ENCODE data around the gene GABRA5.

The GABRA5 gene

DNA sequence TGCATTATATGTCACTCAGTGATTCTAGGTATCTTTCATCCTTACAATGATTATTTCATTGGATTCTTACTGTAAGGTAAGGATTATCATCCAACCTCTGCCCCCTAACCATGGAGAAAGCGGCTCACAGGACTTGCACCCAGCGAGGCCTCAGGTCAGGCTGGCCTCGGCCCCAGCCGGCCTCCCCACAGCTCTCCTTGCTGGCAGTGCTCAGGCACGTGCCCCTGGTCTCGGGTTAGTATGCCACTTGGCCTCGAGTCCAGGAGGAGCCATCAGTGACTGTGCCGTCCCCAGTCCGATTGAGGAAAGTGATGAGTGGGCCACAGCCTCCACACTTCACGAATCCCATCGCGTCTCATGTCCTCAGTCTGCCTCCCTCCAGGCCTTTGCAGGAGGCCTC is 68.5 kb downstream of the GABRA5 start:
- no peak for ATAC-seq
- TF ChIP-seq BACH2 (CRISPR knock-in tag; IDR thresholded peaks at IDR 0.05; ENCODE audit: borderline replicate concordance) (no peak), ISL1 (CRISPR knock-in tag; IDR thresholded peaks at IDR 0.05) (no peak), CSRNP3 (CRISPR knock-in tag; IDR thresholded peaks at IDR 0.05) (no peak), ZNF70 (CRISPR knock-in tag; IDR thresholded peaks at IDR 0.05) (no peak), TOX (CRISPR knock-in tag; IDR thresholded peaks at IDR 0.05; ENCODE audit: borderline replicate concordance) (no peak), PPARA (CRISPR knock-in tag; IDR thresholded peaks at IDR 0.05; ENCODE audit: borderline replicate concordance) (no peak), ARNTL (CRISPR knock-in tag; IDR thresholded peaks at IDR 0.05; ENCODE audit: borderline replicate concordance, low read depth) (no peak), ZNF8 (CRISPR knock-in tag; IDR thresholded peaks at IDR 0.05) (no peak), ZFP30 (CRISPR knock-in tag; IDR thresholded peaks at IDR 0.05) (no peak), CSDC2 (CRISPR knock-in tag; IDR thresholded peaks at IDR 0.05) (no peak), ESRRG (CRISPR knock-in tag; IDR thresholded peaks at IDR 0.05) (no peak), ZC3H10 (CRISPR knock-in tag; IDR thresholded peaks at IDR 0.05) (no peak)
- TF ChIP-seq, protein P1, sequence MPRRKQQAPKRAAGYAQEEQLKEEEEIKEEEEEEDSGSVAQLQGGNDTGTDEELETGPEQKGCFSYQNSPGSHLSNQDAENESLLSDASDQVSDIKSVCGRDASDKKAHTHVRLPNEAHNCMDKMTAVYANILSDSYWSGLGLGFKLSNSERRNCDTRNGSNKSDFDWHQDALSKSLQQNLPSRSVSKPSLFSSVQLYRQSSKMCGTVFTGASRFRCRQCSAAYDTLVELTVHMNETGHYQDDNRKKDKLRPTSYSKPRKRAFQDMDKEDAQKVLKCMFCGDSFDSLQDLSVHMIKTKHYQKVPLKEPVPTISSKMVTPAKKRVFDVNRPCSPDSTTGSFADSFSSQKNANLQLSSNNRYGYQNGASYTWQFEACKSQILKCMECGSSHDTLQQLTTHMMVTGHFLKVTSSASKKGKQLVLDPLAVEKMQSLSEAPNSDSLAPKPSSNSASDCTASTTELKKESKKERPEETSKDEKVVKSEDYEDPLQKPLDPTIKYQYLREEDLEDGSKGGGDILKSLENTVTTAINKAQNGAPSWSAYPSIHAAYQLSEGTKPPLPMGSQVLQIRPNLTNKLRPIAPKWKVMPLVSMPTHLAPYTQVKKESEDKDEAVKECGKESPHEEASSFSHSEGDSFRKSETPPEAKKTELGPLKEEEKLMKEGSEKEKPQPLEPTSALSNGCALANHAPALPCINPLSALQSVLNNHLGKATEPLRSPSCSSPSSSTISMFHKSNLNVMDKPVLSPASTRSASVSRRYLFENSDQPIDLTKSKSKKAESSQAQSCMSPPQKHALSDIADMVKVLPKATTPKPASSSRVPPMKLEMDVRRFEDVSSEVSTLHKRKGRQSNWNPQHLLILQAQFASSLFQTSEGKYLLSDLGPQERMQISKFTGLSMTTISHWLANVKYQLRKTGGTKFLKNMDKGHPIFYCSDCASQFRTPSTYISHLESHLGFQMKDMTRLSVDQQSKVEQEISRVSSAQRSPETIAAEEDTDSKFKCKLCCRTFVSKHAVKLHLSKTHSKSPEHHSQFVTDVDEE (CRISPR knock-in tag; IDR thresholded peaks at IDR 0.05), result no peak
- TF ChIP-seq, protein P2, sequence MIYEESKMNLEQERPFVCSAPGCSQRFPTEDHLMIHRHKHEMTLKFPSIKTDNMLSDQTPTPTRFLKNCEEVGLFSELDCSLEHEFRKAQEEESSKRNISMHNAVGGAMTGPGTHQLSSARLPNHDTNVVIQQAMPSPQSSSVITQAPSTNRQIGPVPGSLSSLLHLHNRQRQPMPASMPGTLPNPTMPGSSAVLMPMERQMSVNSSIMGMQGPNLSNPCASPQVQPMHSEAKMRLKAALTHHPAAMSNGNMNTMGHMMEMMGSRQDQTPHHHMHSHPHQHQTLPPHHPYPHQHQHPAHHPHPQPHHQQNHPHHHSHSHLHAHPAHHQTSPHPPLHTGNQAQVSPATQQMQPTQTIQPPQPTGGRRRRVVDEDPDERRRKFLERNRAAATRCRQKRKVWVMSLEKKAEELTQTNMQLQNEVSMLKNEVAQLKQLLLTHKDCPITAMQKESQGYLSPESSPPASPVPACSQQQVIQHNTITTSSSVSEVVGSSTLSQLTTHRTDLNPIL (CRISPR knock-in tag; IDR thresholded peaks at IDR 0.05; ENCODE audit: low read depth), result no peak

GRCh38 chr15:26936502-26936901 is 69.6 kb downstream of the GABRA5 start:
- no peak for TF ChIP-seq OSR1 (CRISPR knock-in tag; IDR thresholded peaks at IDR 0.05)
- TF ChIP-seq, protein P2 (CRISPR knock-in tag; IDR thresholded peaks at IDR 0.05; ENCODE audit: low read depth), result no peak
- TF ChIP-seq ESRRG (CRISPR knock-in tag; IDR thresholded peaks at IDR 0.05), result no peak
- TF ChIP-seq, protein P3, sequence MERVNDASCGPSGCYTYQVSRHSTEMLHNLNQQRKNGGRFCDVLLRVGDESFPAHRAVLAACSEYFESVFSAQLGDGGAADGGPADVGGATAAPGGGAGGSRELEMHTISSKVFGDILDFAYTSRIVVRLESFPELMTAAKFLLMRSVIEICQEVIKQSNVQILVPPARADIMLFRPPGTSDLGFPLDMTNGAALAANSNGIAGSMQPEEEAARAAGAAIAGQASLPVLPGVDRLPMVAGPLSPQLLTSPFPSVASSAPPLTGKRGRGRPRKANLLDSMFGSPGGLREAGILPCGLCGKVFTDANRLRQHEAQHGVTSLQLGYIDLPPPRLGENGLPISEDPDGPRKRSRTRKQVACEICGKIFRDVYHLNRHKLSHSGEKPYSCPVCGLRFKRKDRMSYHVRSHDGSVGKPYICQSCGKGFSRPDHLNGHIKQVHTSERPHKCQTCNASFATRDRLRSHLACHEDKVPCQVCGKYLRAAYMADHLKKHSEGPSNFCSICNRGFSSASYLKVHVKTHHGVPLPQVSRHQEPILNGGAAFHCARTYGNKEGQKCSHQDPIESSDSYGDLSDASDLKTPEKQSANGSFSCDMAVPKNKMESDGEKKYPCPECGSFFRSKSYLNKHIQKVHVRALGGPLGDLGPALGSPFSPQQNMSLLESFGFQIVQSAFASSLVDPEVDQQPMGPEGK (CRISPR knock-in tag; IDR thresholded peaks at IDR 0.05; ENCODE audit: borderline replicate concordance), result no peak
- TF ChIP-seq ISL1 (CRISPR knock-in tag; IDR thresholded peaks at IDR 0.05), result no peak
- TF ChIP-seq ZNF70 (CRISPR knock-in tag; IDR thresholded peaks at IDR 0.05), result no peak
- TF ChIP-seq ARNTL (CRISPR knock-in tag; IDR thresholded peaks at IDR 0.05; ENCODE audit: borderline replicate concordance, low read depth), result no peak
- no peak for TF ChIP-seq CSRNP3 (CRISPR knock-in tag; IDR thresholded peaks at IDR 0.05)
- TF ChIP-seq TCF4 (CRISPR knock-in tag; IDR thresholded peaks at IDR 0.05; ENCODE audit: borderline replicate concordance), result no peak
- no peak for TF ChIP-seq BACH2 (CRISPR knock-in tag; IDR thresholded peaks at IDR 0.05; ENCODE audit: borderline replicate concordance)
- TF ChIP-seq, protein P1 (CRISPR knock-in tag; IDR thresholded peaks at IDR 0.05), result no peak
- no peak for TF ChIP-seq ZNF565 (CRISPR knock-in tag; conservative IDR thresholded peaks at IDR 0.05; ENCODE audit: low read depth)
- TF ChIP-seq PPARA (CRISPR knock-in tag; IDR thresholded peaks at IDR 0.05; ENCODE audit: borderline replicate concordance), result no peak
- no peak for TF ChIP-seq GLIS3 (CRISPR knock-in tag; IDR thresholded peaks at IDR 0.05)
- TF ChIP-seq SNAI2 (CRISPR knock-in tag; IDR thresholded peaks at IDR 0.05), result no peak
- TF ChIP-seq ZC3H10 (CRISPR knock-in tag; IDR thresholded peaks at IDR 0.05), result no peak
- no peak for TF ChIP-seq CSDC2 (CRISPR knock-in tag; IDR thresholded peaks at IDR 0.05)
- no peak for TF ChIP-seq ZFP30 (CRISPR knock-in tag; IDR thresholded peaks at IDR 0.05)
- ATAC-seq, result no peak

All from SK-N-SH treated with all-trans-retinoic acid at 6 μM for 48 hours (cell line).